GM19372 (cell line): ENCODE measurements around the gene CES2.
"Not testable (repeated sequence)": the region's sequence is repeated elsewhere in the genome, so short reads cannot be mapped to it uniquely, and the experiment has no call there.

Experiments used
- ATAC-seq: cut with Tn5 transposase; IDR thresholded peaks from one replicate; pipeline ENCODE4 v1.9.1; 2021; ENCODE audit warnings: mild to moderate bottlenecking, low read depth, moderate library complexity; ENCODE audit not compliant: unreplicated experiment

Gene CES2

DNA sequence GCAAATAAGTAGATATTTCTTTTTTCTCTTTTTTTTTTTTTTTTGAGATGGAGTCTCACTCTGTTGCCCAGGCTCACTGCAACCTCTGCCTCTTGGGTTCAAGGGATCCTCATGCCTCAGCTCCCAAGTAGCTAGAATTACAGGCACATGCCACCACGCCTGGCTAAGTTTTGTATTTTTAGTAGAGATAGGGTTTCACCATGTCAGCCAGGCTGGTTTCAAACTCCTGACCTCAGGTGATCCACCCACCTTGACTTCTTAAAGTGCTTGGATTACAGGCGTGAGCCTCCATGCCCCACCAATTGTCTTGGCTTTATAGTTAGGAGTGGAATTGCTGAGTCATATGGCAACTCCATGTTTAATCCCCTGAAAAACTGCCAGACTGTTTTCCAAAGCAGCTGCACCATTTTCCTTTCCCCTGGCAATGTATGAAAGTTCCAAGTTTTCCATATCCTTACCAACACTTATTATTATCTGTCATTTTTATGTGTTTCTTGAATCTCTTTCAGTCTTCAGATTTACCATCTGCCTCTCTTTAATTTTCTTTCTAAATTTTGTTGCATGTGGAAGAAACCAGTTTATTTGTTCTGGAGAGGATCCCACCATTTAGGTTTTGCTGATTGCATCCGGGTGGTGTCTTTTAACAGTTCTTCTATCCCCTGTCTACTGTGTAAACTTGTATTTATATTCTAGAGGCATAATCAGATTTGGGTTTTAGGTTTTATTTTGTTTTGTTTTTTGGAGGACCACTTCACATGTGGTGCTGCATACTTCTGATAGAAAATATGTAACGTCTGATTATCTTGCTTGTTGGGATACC, 15.9 kb downstream of the CES2 start:
- no peak for ATAC-seq

DNA sequence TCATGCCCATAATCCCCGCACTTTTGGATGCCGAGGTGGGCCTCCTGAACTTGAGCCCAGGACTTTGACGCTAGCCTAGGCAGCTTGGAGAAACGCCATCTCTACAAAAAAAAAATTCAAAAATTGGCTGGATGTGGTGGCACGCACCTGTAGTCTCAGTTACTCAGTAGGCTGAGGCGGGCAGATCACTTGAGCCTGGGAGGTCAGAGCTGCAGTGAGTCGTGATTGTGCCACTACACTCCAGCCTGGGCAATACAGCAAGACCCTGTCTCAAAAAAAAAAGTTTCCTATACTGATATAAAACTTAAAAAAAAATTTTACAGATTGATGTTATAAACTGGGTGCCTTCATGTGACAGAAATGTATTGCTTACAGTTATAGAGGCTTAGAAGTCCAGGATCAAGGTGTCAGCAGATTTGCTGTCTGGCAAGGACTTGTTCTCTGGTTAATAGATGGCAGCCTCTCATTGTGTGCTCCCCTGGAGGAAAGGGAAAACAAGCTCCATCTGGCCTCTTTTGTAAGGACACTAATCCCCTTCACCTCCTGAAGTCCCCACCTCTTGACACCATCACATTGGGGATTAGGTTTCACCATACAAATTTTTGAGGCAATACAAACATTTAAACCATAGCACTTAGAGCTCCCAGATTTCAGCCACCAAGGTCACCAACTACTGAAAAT, 17.3 kb downstream of the CES2 start:
- ATAC-seq, result no peak

DNA sequence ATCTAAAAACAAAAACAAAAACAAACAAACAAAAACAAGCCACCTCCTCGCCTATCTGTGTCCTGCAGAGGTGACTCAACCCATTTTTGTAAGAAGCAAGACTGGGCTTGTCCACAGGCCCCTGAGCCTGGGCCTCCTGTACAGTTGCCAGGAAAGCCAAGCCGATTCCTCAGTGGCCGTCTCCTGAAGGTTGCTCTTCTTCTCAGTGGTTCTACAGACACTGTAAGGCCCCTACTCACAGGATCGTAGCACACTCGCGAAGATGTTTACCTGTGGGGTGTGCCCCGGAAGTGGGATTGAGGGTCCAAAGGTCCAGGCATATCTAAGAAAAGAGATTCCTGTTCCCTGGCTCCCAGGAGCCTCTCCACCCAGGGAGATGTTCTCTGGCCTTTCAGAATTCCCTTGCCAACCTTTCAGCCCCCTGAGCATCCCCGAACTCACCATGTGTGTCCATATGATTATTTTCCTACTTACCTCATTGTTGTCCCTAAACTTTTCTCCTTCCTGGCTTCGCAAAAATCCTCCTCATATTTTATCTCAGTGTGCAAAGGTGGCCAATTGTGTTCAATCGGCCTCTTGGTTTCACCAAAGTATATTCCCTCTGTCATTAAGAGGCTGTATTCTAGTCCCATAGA, 18.3 kb downstream of the CES2 start:
- ATAC-seq, result no peak

GRCh38 chr16:66954097-66954659, 18.9 kb downstream of the CES2 start:
- ATAC-seq, result no peak

- not testable (repeated sequence) for ATAC-seq
These were observed 20.2 kb downstream of the CES2 start for GRCh38 chr16:66955363-66956153.

GRCh38 chr16:66956154-66956457, 20.8 kb downstream of the CES2 start:
- not testable (repeated sequence) for ATAC-seq

- ATAC-seq, result no peak
These were observed 23.8 kb downstream of the CES2 start for GRCh38 chr16:66958857-66959703.

GRCh38 chr16:66959704-66960161, 24.4 kb downstream of the CES2 start:
- ATAC-seq, result no peak

GRCh38 chr16:66960270-66960669, 25.0 kb downstream of the CES2 start:
- no peak for ATAC-seq

GRCh38 chr16:66961065-66961744, 25.9 kb downstream of the CES2 start, which contains the start of gene CES3:
TSS of gene CES3 (plus strand) at chr16:66961266. CDS start at chr16:66961308, 42 bp downstream.
- ATAC-seq, result no peak

DNA sequence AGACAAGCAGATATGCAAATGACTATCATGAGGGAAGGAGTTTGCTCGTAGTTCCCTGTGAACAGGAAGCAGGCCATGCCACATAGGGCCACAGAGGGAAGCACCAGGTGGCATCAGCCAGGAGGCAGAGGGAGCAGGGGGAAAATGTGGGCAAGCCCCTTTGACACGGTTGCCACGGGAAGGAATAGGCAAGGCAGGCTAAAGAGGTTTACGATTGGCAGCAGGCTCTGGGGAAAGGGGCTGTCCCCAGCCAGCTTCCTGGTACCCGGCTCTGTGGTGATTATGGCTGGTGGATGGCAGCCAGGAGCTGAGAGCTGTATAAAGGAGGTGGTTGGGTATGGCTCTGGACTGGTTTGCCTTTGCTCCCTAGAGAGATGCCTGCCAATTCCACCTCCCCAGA, 26.6 kb downstream of the CES2 start:
- ATAC-seq, result no peak

DNA sequence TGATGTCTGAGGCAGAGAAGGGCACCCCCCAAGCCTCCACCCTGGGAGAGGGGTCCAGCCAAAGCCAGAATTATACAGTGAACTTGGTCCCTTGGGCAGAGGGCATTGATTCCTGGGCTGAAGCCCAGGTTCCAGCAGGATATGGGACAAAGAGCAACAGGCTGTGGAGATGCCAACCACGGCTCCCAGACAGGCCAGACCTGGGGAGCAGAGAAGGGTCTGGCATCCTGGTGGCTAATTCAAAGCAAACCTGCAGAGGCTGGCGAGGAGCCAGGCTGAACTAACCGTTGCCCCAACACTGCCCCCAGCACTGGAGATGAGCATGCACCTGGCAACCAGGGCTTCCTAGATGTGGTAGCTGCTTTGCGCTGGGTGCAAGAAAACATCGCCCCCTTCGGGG, 28.7 kb downstream of the CES2 start:
- no peak for ATAC-seq

GRCh38 chr16:66968847-66969246, 33.5 kb downstream of the CES2 start:
- ATAC-seq, result no peak

GRCh38 chr16:66970775-66971720, 35.7 kb downstream of the CES2 start:
- ATAC-seq, result no peak

- ATAC-seq, result no peak
These were observed 37.7 kb downstream of the CES2 start for GRCh38 chr16:66972983-66973382.

- no peak for ATAC-seq
These were observed 38.4 kb downstream of the CES2 start for GRCh38 chr16:66973716-66974115.

GRCh38 chr16:66974156-66974931, 39.0 kb downstream of the CES2 start:
- ATAC-seq, result not testable (repeated sequence)
